GM12878 (cell line): ENCODE data around the gene CXADR. TPM values are rescaled to one million over a fixed set of nuclear protein-coding genes. Genes with fewer than 3 reads are reported as not detected.
A peak's percentile ranks its signal among the peaks of the same experiment; 100 is the strongest.

Experiments used
- ATAC-seq: fragments of 200-7000 bp; cut with Tn5 transposase; 3 replicates; pipeline ENCODE4 v1.9.1; 2020; ENCODE audit warnings: mild to moderate bottlenecking, moderate library complexity
- Bru-seq: library from RNA; stranded (reverse); fragments of 400-500 nt; gene quantifications from one replicate; lab custom pipeline; 2021; lab: Mats Ljungman, UMichigan
- BruChase-seq, 2 experiments: library from RNA; stranded (reverse); fragments of 400-500 nt; gene quantifications; one replicate each; lab custom pipeline; 2021; lab: Mats Ljungman, UMichigan
- BruUV-seq: library from RNA; stranded (reverse); fragments of 400-500 nt; replicated peaks from 2 replicates; lab custom pipeline; 2021; lab: Mats Ljungman, UMichigan
- CTCF ChIA-PET: fragments of 300-600 bp; sonication (Branson Sonifier 250); formaldehyde crosslinking; extraction: SDS; loops from one replicate; lab custom pipeline; 2021; ENCODE audit warnings: inconsistent platforms; lab: Yijun Ruan, JAX
- POLR2A ChIA-PET: fragments of 350-600 bp; formaldehyde crosslinking; extraction: SDS; loops from one replicate; lab custom pipeline; 2021; ENCODE audit warnings: inconsistent platforms; lab: Charles Lee
- RAD21 ChIA-PET: fragments of 300-600 bp; sonication (Branson Sonifier 250); formaldehyde crosslinking; loops from one replicate; lab custom pipeline; 2023; ENCODE audit warnings: antibody characterized with exemption; ENCODE audit not compliant: unreplicated experiment; lab: Charles Lee
- SMC1A ChIA-PET: fragments of 300-600 bp; sonication (Branson Sonifier 250); formaldehyde crosslinking; loops from one replicate; lab custom pipeline; 2023; ENCODE audit not compliant: unreplicated experiment, uncharacterized antibody; lab: Charles Lee
- DNase-seq: peaks from one replicate; pipeline ENCODE4 v3.0.0-alpha.2; 2011; ENCODE audit warnings: low read depth, low spot score
- FAIRE-seq: peaks from 3 replicates; lab custom pipeline; 2011; peaks lifted over from hg19 to GRCh38; lab: Jason Lieb, UNC
- H2AFZ ChIP-seq: 2 replicates; pipeline ENCODE4 v1.6.0; 2011; ENCODE audit warnings: low read depth, low read length, control low read depth; ENCODE audit not compliant: control insufficient read depth
- H3K27ac ChIP-seq: 2 replicates; pipeline ENCODE4 v1.5.1; 2011; ENCODE audit warnings: control low read depth; ENCODE audit not compliant: control insufficient read depth, insufficient read depth
- H3K27me3 ChIP-seq, 2 experiments: replicated peaks in 1 of 2; 2 replicates each; pipeline versions ENCODE4 v1.6.0 to v1.6.1; 2011; ENCODE audit warnings: low read length in 1 of 2; ENCODE audit not compliant: control insufficient read depth in 2 of 2, insufficient read depth in 2 of 2
- H3K36me3 ChIP-seq, 2 experiments: 2 replicates each; pipeline ENCODE4 v1.5.1; 2011; ENCODE audit warnings: low read length in 1 of 2; ENCODE audit not compliant: control insufficient read depth in 2 of 2, insufficient read depth in 2 of 2
- H3K4me1 ChIP-seq: 2 replicates; pipeline ENCODE4 v1.6.1; 2011; ENCODE audit warnings: mild to moderate bottlenecking, low read length, moderate library complexity, mixed read lengths; ENCODE audit not compliant: control insufficient read depth, insufficient read depth
- H3K4me2 ChIP-seq: 2 replicates; pipeline ENCODE4 v1.6.0; 2011; ENCODE audit warnings: control low read depth; ENCODE audit not compliant: control insufficient read depth, insufficient read depth
- H3K4me3 ChIP-seq: fragments of 200-600 bp; sonication (generic); 2 replicates; pipeline ENCODE4 v1.5.1; 2016
- H3K79me2 ChIP-seq: 2 replicates; pipeline ENCODE4 v1.6.0; 2011; ENCODE audit warnings: low read length; ENCODE audit not compliant: control insufficient read depth, insufficient read depth
- H3K9ac ChIP-seq: 2 replicates; pipeline ENCODE4 v1.8.0; 2011; ENCODE audit warnings: low read length, control low read depth, mixed read lengths; ENCODE audit not compliant: control insufficient read depth, insufficient read depth
- H3K9me3 ChIP-seq: replicated peaks from 3 replicates; pipeline ENCODE4 v1.5.1; 2011; ENCODE audit warnings: mild to moderate bottlenecking, low read length; ENCODE audit not compliant: control insufficient read depth, insufficient read depth
- H4K20me1 ChIP-seq: 2 replicates; pipeline ENCODE4 v1.6.0; 2011; ENCODE audit not compliant: control insufficient read depth, insufficient read depth
- BHLHE40 ChIP-seq, 2 experiments: fragments of 450-650 bp in 1 of 2; IDR thresholded peaks; 2 replicates each; pipeline ENCODE4 v1.6.1; 2011 to 2017; ENCODE audit warnings: low read depth in 2 of 2, borderline replicate concordance in 1 of 2, improper control_type of control experiment in 1 of 2, low read length in 1 of 2, mild to moderate bottlenecking in 1 of 2
- BRCA1 ChIP-seq: IDR thresholded peaks from 2 replicates; pipeline ENCODE4 v1.6.1; 2011; ENCODE audit warnings: low read depth, low read length, improper control_type of control experiment
- CHD2 ChIP-seq: IDR thresholded peaks from 2 replicates; pipeline ENCODE4 v1.6.1; 2011; ENCODE audit warnings: low read depth, low read length, improper control_type of control experiment, borderline replicate concordance
- CREB1 ChIP-seq: IDR thresholded peaks from 2 replicates; pipeline ENCODE4 v1.6.1; 2012; ENCODE audit warnings: low read depth, mild to moderate bottlenecking, inconsistent platforms
- EED ChIP-seq: sonication (generic); IDR thresholded peaks from 2 replicates; pipeline ENCODE4 v1.6.1; 2016; ENCODE audit warnings: antibody characterized with exemption, low read depth
- EZH2 ChIP-seq: IDR thresholded peaks from 2 replicates; pipeline ENCODE4 v1.6.1; 2012; ENCODE audit warnings: low read depth, mild to moderate bottlenecking, control low read depth, inconsistent platforms, low read length, borderline replicate concordance; ENCODE audit not compliant: control insufficient read depth
- FOS ChIP-seq: IDR thresholded peaks from 3 replicates; pipeline ENCODE4 v1.6.1; 2011; ENCODE audit warnings: borderline replicate concordance; ENCODE audit not compliant: insufficient read length; ENCODE audit errors: extremely low read depth
- HDAC6 ChIP-seq: fragments of 200-600 bp; sonication (generic); IDR thresholded peaks from one replicate; pipeline ENCODE4 v1.8.0; 2017; ENCODE audit warnings: antibody characterized with exemption; ENCODE audit not compliant: unreplicated experiment
- SMC3 ChIP-seq: IDR thresholded peaks from 2 replicates; pipeline ENCODE4 v1.6.1; 2011; ENCODE audit warnings: low read length, improper control_type of control experiment, borderline replicate concordance
- SREBF2 ChIP-seq: IDR thresholded peaks from 2 replicates; pipeline ENCODE4 v1.6.1; 2012; ENCODE audit warnings: mild to moderate bottlenecking, low read length
- WGBS: methylation state at CpG from one replicate; pipeline ENCODE4 v1.1.6; 2016; ENCODE audit warnings: low lambda C conversion rate; ENCODE audit not compliant: insufficient replicate concordance, insufficient coverage; ENCODE audit errors: missing lambda C conversion rate; 5-methylcytosine and 5-hydroxymethylcytosine counted together
- in situ Hi-C: fragments of 300-500 bp; cut with MboI; formaldehyde crosslinking; loops from 9 replicates; pipeline ENCODE4 v1.14.3; 2018; ENCODE audit warnings: mixed read lengths
- intact Hi-C: fragments of 100-400 bp; cut with micrococcal nuclease; formaldehyde crosslinking; loops from one replicate; pipeline ENCODE4 v1.14.2; 2022; ENCODE audit not compliant: unreplicated experiment
- long read RNA-seq, 2 experiments: library from polyadenylated mRNA; unstranded; transcript quantifications; one replicate each; pipeline ENCODE4 v2.0.0, GENCODE V29; 2019 to 2020
- polyA minus RNA-seq, 3 experiments: library from RNA; depleted of rRNA, polyadenylated mRNA; stranded (reverse); fragments of >200 nt; gene quantifications; 2 replicates each; pipeline ENCODE4 v1.2.3, GENCODE V29; 2011
- polyA plus RNA-seq, 11 experiments: library from polyadenylated mRNA; depleted of rRNA in 4 of 11; unstranded in 6 of 11; stranded (reverse) in 5 of 11; fragments of >200 nt; fragmentation: Nextera tagmentation in 4 of 11; fragmentation: Illumina TruSeq in 1 of 11; extraction: Ambion mirVana in 4 of 11; extraction: Trizol in 1 of 11; gene quantifications; 1 replicate in 1 of 11; 2 replicates in 10 of 11; pipeline versions ENCODE4 v1.2.1 to v1.2.3, GENCODE V29; 2011 to 2016; ENCODE audit warnings: inconsistent platforms in 2 of 11, missing spikeins in 2 of 11, low read depth in 1 of 11
- total RNA-seq, 4 experiments: library from RNA; depleted of rRNA in 3 of 4; stranded (reverse); fragments of >200 nt in 3 of 4; fragmentation: Illumina TruSeq in 1 of 4; extraction: Trizol in 1 of 4; gene quantifications; 2 replicates each; pipeline versions ENCODE4 v1.2.1 to v1.2.3, GENCODE V29; 2013 to 2021
- TF ChIP-seq, protein P1 (sequence below), 3 experiments: IDR thresholded peaks in 2 of 3; conservative IDR thresholded peaks in 1 of 3; 2 replicates each; pipeline ENCODE4 v1.5.1; 2011; ENCODE audit warnings: low read depth in 3 of 3, low read length in 3 of 3, mild to moderate bottlenecking in 3 of 3, control low read depth in 2 of 3, moderate library complexity in 2 of 3, inconsistent platforms in 1 of 3, mixed read lengths in 1 of 3; ENCODE audit not compliant: control insufficient read depth in 2 of 3, insufficient read depth in 1 of 3; ENCODE audit errors: extremely low read depth in 1 of 3
- TF ChIP-seq, protein P2 (sequence below): fragments of 450-650 bp; formaldehyde crosslinking; IDR thresholded peaks from 2 replicates; pipeline ENCODE4 v1.4.0; 2020; ENCODE audit warnings: mild to moderate bottlenecking, moderate library complexity

CXADR gene
- not detected in 2 replicates for total RNA-seq (2013; cell fraction: nucleolus; rRNA removed)
- total RNA-seq (2014; rRNA removed) (0.23 and 0.44 TPM in 2 replicates), total RNA-seq (2014; rRNA removed; fragmentation: Illumina TruSeq; extraction: Trizol) (0.09 and 0.18 TPM in 2 replicates), total RNA-seq (2021) (0.11 and 0.13 TPM in 2 replicates), polyA plus RNA-seq (2011; rRNA removed) (0.01 and 0.12 TPM in 2 replicates), polyA plus RNA-seq (2014; fragmentation: Illumina TruSeq; extraction: Trizol) (0.06 and 0.11 TPM in 2 replicates), polyA plus RNA-seq (2014; fragmentation: Nextera tagmentation; extraction: Ambion mirVana) (under 1 TPM; 0.04 to 0.31 TPM), polyA plus RNA-seq (2014; rRNA removed) (0.03 and 0.13 TPM in 2 replicates), polyA plus RNA-seq (2016; fragmentation: Nextera tagmentation; extraction: Ambion mirVana) (under 1 TPM; 0.18 to 0.64 TPM), polyA minus RNA-seq (2011; rRNA and poly(A)+ RNA removed) (0.07 TPM in 1 of 2 replicates, not detected in the other), Bru-seq, nascent RNA (percentile 16 among the genes with signal in this experiment), BruChase-seq, experiment 1, labeled RNA remaining after a 6-hour chase (percentile 13 among the genes with signal in this experiment), BruChase-seq, experiment 2, labeled RNA remaining after a 2-hour chase (percentile 12 among the genes with signal in this experiment)
- polyA plus RNA-seq (2011; ENCODE audit: low read depth): not detected
- not detected in 2 replicates for polyA plus RNA-seq (2011; cell fraction: cytosol; rRNA removed)
- polyA plus RNA-seq (2011; cell fraction: nucleus; rRNA removed): 0.04 TPM in 1 of 2 replicates, not detected in the other
- 0.13 and 0.28 TPM in 2 replicates for polyA plus RNA-seq (2012)
- not detected in 2 replicates for polyA minus RNA-seq (2011; cell fraction: cytosol; rRNA and poly(A)+ RNA removed)
- polyA minus RNA-seq (2011; cell fraction: nucleus; rRNA and poly(A)+ RNA removed): not detected in 2 replicates
- long read RNA-seq, experiment 1: 0 reads
- long read RNA-seq, experiment 2, full-length matches to known transcripts: 1 of 3 reads
- long read RNA-seq, experiment 2, partial matches to known transcripts: 0 of 3 reads
- long read RNA-seq, experiment 2, other reads (novel, unspliced or antisense): 2 of 3 reads

DNA sequence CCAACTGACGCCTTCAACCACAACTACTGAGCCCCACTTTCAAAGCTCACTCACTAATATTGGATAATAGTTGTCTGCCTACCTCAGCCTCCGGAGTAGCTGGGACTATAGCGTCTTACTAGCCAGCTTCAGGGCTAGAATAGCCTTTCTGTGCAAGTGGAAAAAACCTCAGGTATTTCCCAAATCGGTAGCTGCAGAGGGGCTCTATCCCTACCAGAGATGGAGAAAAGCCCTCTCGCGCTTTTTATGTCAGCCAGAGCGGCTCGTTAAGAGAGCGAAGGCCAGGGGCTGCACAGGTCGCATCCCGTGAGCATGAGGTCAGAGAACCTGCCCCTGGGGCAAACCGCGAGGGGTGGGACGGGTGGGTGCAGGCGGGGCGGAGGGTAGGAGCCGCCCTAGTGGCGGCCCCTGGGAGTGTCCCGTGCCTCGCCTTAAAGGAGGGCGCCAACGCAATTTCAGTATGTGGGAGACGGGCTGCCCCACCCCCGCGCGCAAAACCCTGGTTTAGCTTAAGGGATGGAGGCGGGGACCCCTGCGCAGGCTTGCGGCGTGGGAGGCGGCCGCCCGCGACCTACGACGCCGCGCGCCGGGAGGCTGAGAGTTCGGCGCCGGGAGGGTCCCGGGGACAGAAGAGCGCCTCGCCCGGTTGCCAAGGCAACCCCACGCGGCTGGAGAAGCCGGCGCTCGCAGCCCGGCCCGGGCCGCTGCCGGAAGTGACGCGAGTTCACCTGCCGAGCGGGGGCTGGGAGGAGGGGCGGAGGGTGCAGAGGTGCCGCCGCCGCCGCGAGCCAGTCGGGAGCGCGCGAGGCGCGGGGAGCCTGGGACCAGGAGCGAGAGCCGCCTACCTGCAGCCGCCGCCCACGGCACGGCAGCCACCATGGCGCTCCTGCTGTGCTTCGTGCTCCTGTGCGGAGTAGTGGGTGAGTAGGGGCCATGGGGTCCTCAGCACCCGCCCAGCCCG, at the start of gene CXADR:
TSS of gene CXADR (plus strand) at position 791 of the 961 bp plus-strand sequence. CDS start at position 878, 87 bp downstream.
- intact Hi-C loops (no loop called here), in situ Hi-C loops (no loop called here)
- Histone ChIP-seq H4K20me1 (no peaks in the 10 kb centered on the region; the same call in 1 of the 2 replicates), H3K4me3 (peak within 1 kb of the TSS; percentile 71), H3K9me3 (no peaks in the 10 kb centered on the region; the same call in 2 of the 3 replicates), H3K36me3 (no peaks in the 10 kb centered on the region), H3K27ac (no peak within 1 kb of the TSS), H2AFZ (peak within 1 kb of the TSS; percentile 41), H3K27me3 (peaks cover 0 to 4% of the 10 kb centered on the region in 2 experiments; a peak in 1 of 4 replicates), H3K4me1 (no peaks in the 10 kb centered on the region; the same call in 1 of the 2 replicates), H3K4me2 (peak within 1 kb of the TSS; percentile 98), H3K79me2 (no peaks in the 10 kb centered on the region), H3K9ac (no peak within 1 kb of the TSS)
- WGBS: under 1% methylated on average over 45 of the region's 83 CpGs
- RAD21 ChIA-PET: no interaction called here
- SMC1A ChIA-PET: no interaction called here
- DNase-seq (no peak), ATAC-seq (peak; percentile 73), FAIRE-seq (no peak)
- CTCF ChIA-PET: no interaction called here
- POLR2A ChIA-PET: no interaction called here
- no TSS peak for BruUV-seq
- TF ChIP-seq SREBF2 (no peak), SMC3 (no peak), CREB1 (peak; percentile 46; the same call in 1 of the 2 replicates), FOS (no peak), HDAC6 (no peak), BRCA1 (no peak), BHLHE40 (IDR thresholded peaks at IDR 0.05; ENCODE audit: borderline replicate concordance in 1 of 2, low read depth in 2 of 2, low read length in 1 of 2) (no peak; a peak in 1 of 4 replicates), EZH2 (no peak), CHD2 (no peak), EED (no peak)
- TF ChIP-seq, protein P1, sequence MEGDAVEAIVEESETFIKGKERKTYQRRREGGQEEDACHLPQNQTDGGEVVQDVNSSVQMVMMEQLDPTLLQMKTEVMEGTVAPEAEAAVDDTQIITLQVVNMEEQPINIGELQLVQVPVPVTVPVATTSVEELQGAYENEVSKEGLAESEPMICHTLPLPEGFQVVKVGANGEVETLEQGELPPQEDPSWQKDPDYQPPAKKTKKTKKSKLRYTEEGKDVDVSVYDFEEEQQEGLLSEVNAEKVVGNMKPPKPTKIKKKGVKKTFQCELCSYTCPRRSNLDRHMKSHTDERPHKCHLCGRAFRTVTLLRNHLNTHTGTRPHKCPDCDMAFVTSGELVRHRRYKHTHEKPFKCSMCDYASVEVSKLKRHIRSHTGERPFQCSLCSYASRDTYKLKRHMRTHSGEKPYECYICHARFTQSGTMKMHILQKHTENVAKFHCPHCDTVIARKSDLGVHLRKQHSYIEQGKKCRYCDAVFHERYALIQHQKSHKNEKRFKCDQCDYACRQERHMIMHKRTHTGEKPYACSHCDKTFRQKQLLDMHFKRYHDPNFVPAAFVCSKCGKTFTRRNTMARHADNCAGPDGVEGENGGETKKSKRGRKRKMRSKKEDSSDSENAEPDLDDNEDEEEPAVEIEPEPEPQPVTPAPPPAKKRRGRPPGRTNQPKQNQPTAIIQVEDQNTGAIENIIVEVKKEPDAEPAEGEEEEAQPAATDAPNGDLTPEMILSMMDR (IDR thresholded peaks at IDR 0.05 in 2 of 3, conservative IDR thresholded peaks at IDR 0.05 in 1 of 3; ENCODE audit: control insufficient read depth in 2 of 3, extremely low read depth in 1 of 3, insufficient read depth in 1 of 3, low read depth in 3 of 3, low read length in 3 of 3): peak in 2 of 3 experiments; percentile 26 to 56; a peak in 3 of 6 replicates
- TF ChIP-seq, protein P2, sequence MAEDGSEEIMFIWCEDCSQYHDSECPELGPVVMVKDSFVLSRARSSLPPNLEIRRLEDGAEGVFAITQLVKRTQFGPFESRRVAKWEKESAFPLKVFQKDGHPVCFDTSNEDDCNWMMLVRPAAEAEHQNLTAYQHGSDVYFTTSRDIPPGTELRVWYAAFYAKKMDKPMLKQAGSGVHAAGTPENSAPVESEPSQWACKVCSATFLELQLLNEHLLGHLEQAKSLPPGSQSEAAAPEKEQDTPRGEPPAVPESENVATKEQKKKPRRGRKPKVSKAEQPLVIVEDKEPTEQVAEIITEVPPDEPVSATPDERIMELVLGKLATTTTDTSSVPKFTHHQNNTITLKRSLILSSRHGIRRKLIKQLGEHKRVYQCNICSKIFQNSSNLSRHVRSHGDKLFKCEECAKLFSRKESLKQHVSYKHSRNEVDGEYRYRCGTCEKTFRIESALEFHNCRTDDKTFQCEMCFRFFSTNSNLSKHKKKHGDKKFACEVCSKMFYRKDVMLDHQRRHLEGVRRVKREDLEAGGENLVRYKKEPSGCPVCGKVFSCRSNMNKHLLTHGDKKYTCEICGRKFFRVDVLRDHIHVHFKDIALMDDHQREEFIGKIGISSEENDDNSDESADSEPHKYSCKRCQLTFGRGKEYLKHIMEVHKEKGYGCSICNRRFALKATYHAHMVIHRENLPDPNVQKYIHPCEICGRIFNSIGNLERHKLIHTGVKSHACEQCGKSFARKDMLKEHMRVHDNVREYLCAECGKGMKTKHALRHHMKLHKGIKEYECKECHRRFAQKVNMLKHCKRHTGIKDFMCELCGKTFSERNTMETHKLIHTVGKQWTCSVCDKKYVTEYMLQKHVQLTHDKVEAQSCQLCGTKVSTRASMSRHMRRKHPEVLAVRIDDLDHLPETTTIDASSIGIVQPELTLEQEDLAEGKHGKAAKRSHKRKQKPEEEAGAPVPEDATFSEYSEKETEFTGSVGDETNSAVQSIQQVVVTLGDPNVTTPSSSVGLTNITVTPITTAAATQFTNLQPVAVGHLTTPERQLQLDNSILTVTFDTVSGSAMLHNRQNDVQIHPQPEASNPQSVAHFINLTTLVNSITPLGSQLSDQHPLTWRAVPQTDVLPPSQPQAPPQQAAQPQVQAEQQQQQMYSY (CRISPR knock-in tag): no peak
